H1 (cell line): Measurements from ENCODE around the gene RNU6-1.

ENCODE experiments used
- CTCF ChIP-seq, 3 experiments: IDR thresholded peaks; 1 replicate in 2 of 3; 2 replicates in 1 of 3; pipeline versions ENCODE4 v1.5.1 to v1.6.1; 2011; ENCODE audit warnings: low read length in 3 of 3, mild to moderate bottlenecking in 3 of 3, inconsistent platforms in 2 of 3, low read depth in 1 of 3, moderate library complexity in 1 of 3; ENCODE audit not compliant: insufficient read depth in 1 of 3; ENCODE audit errors: control extremely low read depth in 1 of 3
- SUZ12 ChIP-seq: fragments of 200-600 bp; sonication (generic); IDR thresholded peaks from 2 replicates; pipeline ENCODE4 v1.6.1; 2012; ENCODE audit warnings: mild to moderate bottlenecking, inconsistent platforms, low read length, moderate library complexity, mixed read lengths

GRCh38 chr15:67862750-67863441 lies 23.1 kb upstream of the RNU6-1 start:
- TF ChIP-seq CTCF (IDR thresholded peaks at IDR 0.05; ENCODE audit: control extremely low read depth in 1 of 3, insufficient read depth in 1 of 3, low read depth in 1 of 3, low read length in 3 of 3), result no peak
- no peak for TF ChIP-seq SUZ12
